ENCODE results near the gene SLC10A7.

- TF ChIP-seq, protein P1, sequence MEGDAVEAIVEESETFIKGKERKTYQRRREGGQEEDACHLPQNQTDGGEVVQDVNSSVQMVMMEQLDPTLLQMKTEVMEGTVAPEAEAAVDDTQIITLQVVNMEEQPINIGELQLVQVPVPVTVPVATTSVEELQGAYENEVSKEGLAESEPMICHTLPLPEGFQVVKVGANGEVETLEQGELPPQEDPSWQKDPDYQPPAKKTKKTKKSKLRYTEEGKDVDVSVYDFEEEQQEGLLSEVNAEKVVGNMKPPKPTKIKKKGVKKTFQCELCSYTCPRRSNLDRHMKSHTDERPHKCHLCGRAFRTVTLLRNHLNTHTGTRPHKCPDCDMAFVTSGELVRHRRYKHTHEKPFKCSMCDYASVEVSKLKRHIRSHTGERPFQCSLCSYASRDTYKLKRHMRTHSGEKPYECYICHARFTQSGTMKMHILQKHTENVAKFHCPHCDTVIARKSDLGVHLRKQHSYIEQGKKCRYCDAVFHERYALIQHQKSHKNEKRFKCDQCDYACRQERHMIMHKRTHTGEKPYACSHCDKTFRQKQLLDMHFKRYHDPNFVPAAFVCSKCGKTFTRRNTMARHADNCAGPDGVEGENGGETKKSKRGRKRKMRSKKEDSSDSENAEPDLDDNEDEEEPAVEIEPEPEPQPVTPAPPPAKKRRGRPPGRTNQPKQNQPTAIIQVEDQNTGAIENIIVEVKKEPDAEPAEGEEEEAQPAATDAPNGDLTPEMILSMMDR (IDR thresholded peaks at IDR 0.05; ENCODE audit: low read depth, low read length, poor library complexity, severe bottlenecking), result no peak
- no peak for TF ChIP-seq EZH2phosphoT487 (IDR thresholded peaks at IDR 0.05; ENCODE audit: borderline replicate concordance, low read length)
These were observed 191.3 kb downstream of the SLC10A7 start for GRCh38 chr4:146330392-146330791.

Data from DOHH2 (cell line).